H1 (cell line): ENCODE data around the gene SPINT1. TPM values are rescaled to one million over a fixed set of nuclear protein-coding genes. Genes with fewer than 3 reads are reported as not detected.

ENCODE experiments used
- CTCF ChIA-PET: fragments of 300-600 bp; sonication (Branson Sonifier 250); formaldehyde crosslinking; loops from one replicate; lab custom pipeline; 2021; ENCODE audit not compliant: partially characterized antibody; lab: Charles Lee
- POLR2A ChIA-PET: fragments of 300-600 bp; sonication (Branson Sonifier 250); formaldehyde crosslinking; loops from one replicate; lab custom pipeline; 2021; ENCODE audit warnings: inconsistent platforms; ENCODE audit not compliant: partially characterized antibody; lab: Charles Lee
- DNase-seq, 2 experiments: peaks; one replicate each; pipeline versions ENCODE4 v3.0.0 to v3.0.0-alpha.2; 2010 to 2022; ENCODE audit warnings: low spot score in 2 of 2, low read depth in 1 of 2, mixed read lengths in 1 of 2
- FAIRE-seq: peaks from 2 replicates; lab custom pipeline; 2011; peaks lifted over from hg19 to GRCh38; lab: Jason Lieb, UNC
- H2AFZ ChIP-seq: 2 replicates; pipeline ENCODE4 v1.8.1; 2012; ENCODE audit warnings: low read length, inconsistent platforms
- H2AK5ac ChIP-seq: 2 replicates; pipeline ENCODE4 v1.6.1; 2013; ENCODE audit warnings: low read depth, low read length
- H2BK120ac ChIP-seq: replicated peaks from 2 replicates; pipeline ENCODE3; 2013; ENCODE audit warnings: low read depth, low read length, inconsistent platforms
- H2BK12ac ChIP-seq: 2 replicates; pipeline ENCODE4 v1.6.1; 2013; ENCODE audit warnings: low read depth, low read length
- H2BK15ac ChIP-seq: 2 replicates; pipeline ENCODE4 v1.6.1; 2013; ENCODE audit warnings: low read length
- H2BK20ac ChIP-seq: 2 replicates; pipeline ENCODE4 v1.6.1; 2013; ENCODE audit warnings: low read length
- H2BK5ac ChIP-seq: 2 replicates; pipeline ENCODE4 v1.6.1; 2013; ENCODE audit warnings: low read depth, low read length
- H3K14ac ChIP-seq: 2 replicates; pipeline ENCODE4 v1.6.1; 2013; ENCODE audit warnings: inconsistent platforms; ENCODE audit not compliant: insufficient read length
- H3K18ac ChIP-seq: 2 replicates; pipeline ENCODE4 v1.6.1; 2013; ENCODE audit warnings: low read length; ENCODE audit errors: extremely low read depth
- H3K23ac ChIP-seq: 2 replicates; pipeline ENCODE4 v1.6.1; 2013; ENCODE audit warnings: inconsistent platforms; ENCODE audit not compliant: insufficient read length
- H3K23me2 ChIP-seq: 2 replicates; pipeline ENCODE4 v1.6.1; 2013; ENCODE audit warnings: low read depth, low read length
- H3K27ac ChIP-seq: 2 replicates; pipeline ENCODE4 v1.6.1; 2011; ENCODE audit warnings: low read depth, low read length, inconsistent platforms
- H3K27me3 ChIP-seq, 4 experiments: replicated peaks in 1 of 4; 1 replicate in 1 of 4; 2 replicates in 3 of 4; pipeline versions ENCODE4 v1.6.1 to v1.8.1; 2011 to 2013; ENCODE audit warnings: low read length in 3 of 4, mild to moderate bottlenecking in 3 of 4, inconsistent platforms in 2 of 4, mixed read lengths in 2 of 4, moderate library complexity in 1 of 4; ENCODE audit not compliant: control insufficient read depth in 3 of 4, insufficient read depth in 3 of 4; ENCODE audit errors: extremely low read depth in 1 of 4
- H3K36me3 ChIP-seq, 4 experiments: 2 replicates each; pipeline versions ENCODE4 v1.6.1 to v1.8.1; 2011 to 2013; ENCODE audit warnings: mild to moderate bottlenecking in 4 of 4, low read length in 3 of 4, moderate library complexity in 2 of 4, control low read depth in 1 of 4, inconsistent platforms in 1 of 4; ENCODE audit not compliant: insufficient read depth in 4 of 4, control insufficient read depth in 2 of 4
- H3K4ac ChIP-seq: replicated peaks from 2 replicates; pipeline ENCODE3; 2013; ENCODE audit warnings: low read length, low read depth, mixed read lengths, inconsistent platforms; ENCODE audit not compliant: insufficient read length
- H3K4me1 ChIP-seq, 4 experiments: replicated peaks in 1 of 4; 1 replicate in 1 of 4; 2 replicates in 3 of 4; pipeline versions ENCODE4 v1.6.1 to v1.8.1; 2011 to 2013; ENCODE audit warnings: low read length in 3 of 4, inconsistent platforms in 2 of 4, mixed read lengths in 1 of 4; ENCODE audit not compliant: insufficient read depth in 4 of 4, control insufficient read depth in 3 of 4
- H3K4me2 ChIP-seq, 2 experiments: 2 replicates each; pipeline versions ENCODE4 v1.6.1 to v1.8.1; 2011 to 2013; ENCODE audit warnings: low read depth in 2 of 2, low read length in 2 of 2, control low read depth in 1 of 2, inconsistent platforms in 1 of 2, mild to moderate bottlenecking in 1 of 2; ENCODE audit not compliant: insufficient read depth in 1 of 2
- H3K4me3 ChIP-seq, 4 experiments: fragments of 200-600, 300-600 bp in 1 of 4; sonication (generic), shearing (Covaris generic), sonication (Bioruptor Twin) in 1 of 4; 2 replicates each; pipeline versions ENCODE4 v1.5.1 to v1.8.1; 2011 to 2016; ENCODE audit warnings: low read length in 4 of 4, low read depth in 3 of 4, control low read depth in 2 of 4, inconsistent platforms in 2 of 4, mild to moderate bottlenecking in 2 of 4, mixed read lengths in 1 of 4, moderate library complexity in 1 of 4; ENCODE audit not compliant: insufficient read depth in 2 of 4; ENCODE audit errors: extremely low read depth in 1 of 4
- H3K56ac ChIP-seq: replicated peaks from 2 replicates; pipeline ENCODE3; 2013; ENCODE audit warnings: low read depth, mild to moderate bottlenecking, mixed read lengths, low read length, inconsistent platforms; ENCODE audit not compliant: insufficient read length
- H3K79me1 ChIP-seq: 2 replicates; pipeline ENCODE4 v1.6.1; 2013; ENCODE audit warnings: low read depth, low read length, control low read depth
- H3K79me2 ChIP-seq, 2 experiments: 2 replicates each; pipeline versions ENCODE4 v1.6.1 to v1.8.1; 2012 to 2013; ENCODE audit warnings: low read length in 2 of 2, mild to moderate bottlenecking in 2 of 2, inconsistent platforms in 1 of 2; ENCODE audit not compliant: insufficient read depth in 2 of 2, control insufficient read depth in 1 of 2
- H3K9ac ChIP-seq, 4 experiments: replicated peaks in 1 of 4; 1 replicate in 1 of 4; 2 replicates in 3 of 4; pipeline versions ENCODE4 v1.6.1 to v1.8.1; 2011 to 2013; ENCODE audit warnings: low read depth in 3 of 4, low read length in 3 of 4, control low read depth in 2 of 4, mild to moderate bottlenecking in 2 of 4, moderate library complexity in 2 of 4, inconsistent platforms in 1 of 4; ENCODE audit errors: extremely low read depth in 1 of 4
- H3K9me3 ChIP-seq, 2 experiments: 2 replicates each; pipeline versions ENCODE4 v1.6.1 to v1.8.1; 2012 to 2013; ENCODE audit warnings: mild to moderate bottlenecking in 2 of 2, moderate library complexity in 2 of 2, control low read depth in 1 of 2, inconsistent platforms in 1 of 2, low read depth in 1 of 2, low read length in 1 of 2, mixed read lengths in 1 of 2; ENCODE audit not compliant: insufficient read depth in 2 of 2
- H4K20me1 ChIP-seq, 2 experiments: replicated peaks in 1 of 2; 2 replicates each; pipeline versions ENCODE3 to v1.8.1; 2011 to 2013; ENCODE audit warnings: inconsistent platforms in 2 of 2, low read length in 2 of 2, mild to moderate bottlenecking in 1 of 2; ENCODE audit not compliant: insufficient read depth in 2 of 2, control insufficient read depth in 1 of 2
- H4K5ac ChIP-seq: 2 replicates; pipeline ENCODE4 v1.6.1; 2013; ENCODE audit warnings: low read length, low read depth, mixed read lengths, inconsistent platforms; ENCODE audit not compliant: insufficient read length
- H4K8ac ChIP-seq: 2 replicates; pipeline ENCODE4 v1.8.0; 2013; ENCODE audit warnings: mild to moderate bottlenecking, moderate library complexity, low read length, inconsistent platforms; ENCODE audit not compliant: insufficient read depth; ENCODE audit errors: extremely low read depth
- H4K91ac ChIP-seq: replicated peaks from 2 replicates; pipeline ENCODE3; 2013; ENCODE audit warnings: low read length, mixed read lengths, inconsistent platforms; ENCODE audit not compliant: insufficient read length
- ATF2 ChIP-seq: IDR thresholded peaks from 2 replicates; pipeline ENCODE4 v1.6.1; 2012; ENCODE audit warnings: low read length, inconsistent platforms
- FOSL1 ChIP-seq: IDR thresholded peaks from 2 replicates; pipeline ENCODE4 v1.6.1; 2011; ENCODE audit warnings: mild to moderate bottlenecking, low read depth, low read length, moderate library complexity; ENCODE audit not compliant: insufficient read depth
- HDAC6 ChIP-seq: IDR thresholded peaks from one replicate; pipeline ENCODE4 v1.7.1; 2012; ENCODE audit warnings: low read depth, mild to moderate bottlenecking, inconsistent platforms, low read length, moderate library complexity
- TBP ChIP-seq: IDR thresholded peaks from 2 replicates; pipeline ENCODE4 v1.6.1; 2011; ENCODE audit warnings: low read depth, low read length, improper control_type of control experiment
- TCF12 ChIP-seq: IDR thresholded peaks from 2 replicates; pipeline ENCODE4 v1.6.1; 2011; ENCODE audit warnings: low read depth, mild to moderate bottlenecking, low read length
- USF2 ChIP-seq: IDR thresholded peaks from 2 replicates; pipeline ENCODE4 v1.6.1; 2011; ENCODE audit warnings: low read length, improper control_type of control experiment
- WGBS, 2 experiments: shearing (Covaris generic) in 1 of 2; methylation state at CpG; one replicate each; pipeline versions ENCODE4 v1.1.6 to v1.1.7; 2013 to 2015; ENCODE audit warnings: low lambda C conversion rate in 2 of 2, mixed read lengths in 2 of 2, inconsistent platforms in 1 of 2, low coverage in 1 of 2, missing lambda C conversion rate in 1 of 2; ENCODE audit not compliant: insufficient replicate concordance in 2 of 2, insufficient coverage in 1 of 2, insufficient read length in 1 of 2; ENCODE audit errors: extremely low coverage in 1 of 2, missing lambda C conversion rate in 1 of 2; 5-methylcytosine and 5-hydroxymethylcytosine counted together
- polyA plus RNA-seq, 7 experiments: library from polyadenylated mRNA; depleted of rRNA in 3 of 7; stranded (reverse) in 5 of 7; unstranded in 2 of 7; fragments of >200 nt in 5 of 7; fragments of 200-250 nt in 2 of 7; gene quantifications; 1 replicate in 5 of 7; 2 replicates in 1 of 7; 4 replicates in 1 of 7; pipeline versions ENCODE4 v1.2.1 to v1.2.3, GENCODE V29; 2011 to 2013; ENCODE audit warnings: missing spikeins in 2 of 7, mixed read lengths in 2 of 7
- total RNA-seq: library from RNA; stranded (reverse); fragmentation: NEBNext Ultra II Directional; extraction: Animal tissue kit (Norgen Biotek cat#: 25700); gene quantifications from 2 replicates; pipeline ENCODE4 v1.2.1, GENCODE V29; 2021
- TF ChIP-seq, protein P1 (sequence below), 3 experiments: IDR thresholded peaks; 1 replicate in 2 of 3; 2 replicates in 1 of 3; pipeline versions ENCODE4 v1.5.1 to v1.6.1; 2011; ENCODE audit warnings: low read length in 3 of 3, mild to moderate bottlenecking in 3 of 3, inconsistent platforms in 2 of 3, low read depth in 1 of 3, moderate library complexity in 1 of 3; ENCODE audit not compliant: insufficient read depth in 1 of 3; ENCODE audit errors: control extremely low read depth in 1 of 3

Gene SPINT1
- total and polyA plus RNA-seq, 2 of the 8 experiments (the other 6 are each of a cell fraction or from before 2014, with no cell fraction given), result 117 to 155 TPM

GRCh38 chr15:40796512-40796911 is 47.3 kb upstream of the SPINT1 start:
- ChIA-PET CTCF (interaction anchor here (0.6 to 1.5 kb wide), 8 partner anchors 10 to 66 kb away, joined by 3 to 9 read pairs (median 4); partner anchors contain the start of genes DNAJC17 and ZFYVE19), POLR2A (interaction anchor here (1.2 kb wide), 1 partner anchor 8 kb away, joined by 3 read pairs; no protein-coding TSS in a partner anchor)
- TF ChIP-seq, protein P1, sequence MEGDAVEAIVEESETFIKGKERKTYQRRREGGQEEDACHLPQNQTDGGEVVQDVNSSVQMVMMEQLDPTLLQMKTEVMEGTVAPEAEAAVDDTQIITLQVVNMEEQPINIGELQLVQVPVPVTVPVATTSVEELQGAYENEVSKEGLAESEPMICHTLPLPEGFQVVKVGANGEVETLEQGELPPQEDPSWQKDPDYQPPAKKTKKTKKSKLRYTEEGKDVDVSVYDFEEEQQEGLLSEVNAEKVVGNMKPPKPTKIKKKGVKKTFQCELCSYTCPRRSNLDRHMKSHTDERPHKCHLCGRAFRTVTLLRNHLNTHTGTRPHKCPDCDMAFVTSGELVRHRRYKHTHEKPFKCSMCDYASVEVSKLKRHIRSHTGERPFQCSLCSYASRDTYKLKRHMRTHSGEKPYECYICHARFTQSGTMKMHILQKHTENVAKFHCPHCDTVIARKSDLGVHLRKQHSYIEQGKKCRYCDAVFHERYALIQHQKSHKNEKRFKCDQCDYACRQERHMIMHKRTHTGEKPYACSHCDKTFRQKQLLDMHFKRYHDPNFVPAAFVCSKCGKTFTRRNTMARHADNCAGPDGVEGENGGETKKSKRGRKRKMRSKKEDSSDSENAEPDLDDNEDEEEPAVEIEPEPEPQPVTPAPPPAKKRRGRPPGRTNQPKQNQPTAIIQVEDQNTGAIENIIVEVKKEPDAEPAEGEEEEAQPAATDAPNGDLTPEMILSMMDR (IDR thresholded peaks at IDR 0.05; ENCODE audit: control extremely low read depth in 1 of 3, insufficient read depth in 1 of 3, low read depth in 1 of 3, low read length in 3 of 3), result no peak
- TF ChIP-seq USF2 (no peak), ATF2 (no peak), HDAC6 (no peak), TBP (no peak), FOSL1 (no peak), TCF12 (no peak)

More at GRCh38 chr15:40796512-40796911, 47.3 kb upstream of the SPINT1 start:
- Histone ChIP-seq H4K20me1 (no peaks in the 10 kb centered on the region), H3K9me3 (no peaks in the 10 kb centered on the region), H4K5ac (no peak overlapping the region), H2BK120ac (peak overlapping the region; percentile 59), H2BK12ac (0 out of 2 replicates have a peak overlapping the region, but pooled peaks have one; percentile 68), H3K14ac (no peak overlapping the region), H2BK5ac (no peak overlapping the region), H3K4ac (no peak overlapping the region), H2AK5ac (no peak overlapping the region), H3K79me2 (peaks cover 0 to 14% of the 10 kb centered on the region in 2 experiments; a peak in 2 of 4 replicates), H3K23me2 (no peaks in the 10 kb centered on the region; the same call in 1 of the 2 replicates), H3K9ac (no peak overlapping the region), H3K27ac (no peak overlapping the region), H3K18ac (no peak overlapping the region), H2BK20ac (no peak overlapping the region), H3K4me2 (0 out of 4 replicates have a peak overlapping the region, but pooled peaks of 1 of the 2 experiments have one; percentile 11), H4K91ac (no peak overlapping the region), H2AFZ (no peak overlapping the region), H2BK15ac (no peak overlapping the region), H3K4me1 (peaks cover 2 to 11% (median 9%) of the 10 kb centered on the region in 4 experiments; a peak in 5 of 7 replicates), H3K79me1 (no peaks in the 10 kb centered on the region; the same call in none of the 2 replicates), H3K27me3 (no peaks in the 10 kb centered on the region), H3K4me3 (no peak overlapping the region), H3K56ac (no peak overlapping the region), H4K8ac (no peak overlapping the region), H3K36me3 (no peaks in the 10 kb centered on the region; a peak in 1 of 8 replicates), H3K23ac (no peak overlapping the region)
- no peak for FAIRE-seq
- DNase-seq, result no peak
- 97% methylated on average over 5 of the region's 5 CpGs; no CpG with 5 or more reads in 1 of the 2 experiments for WGBS, 2 experiments
